Natural killer cell treated with Interleukin-12 subunit alpha and Interleukin-12 subunit beta and Interleukin-15 and Interleukin-18, amount 100 ng/mL, for 72 hours (primary cell): ENCODE results near the gene KLHL14. TPM values are rescaled to one million over a fixed set of nuclear protein-coding genes. Genes with fewer than 3 reads are reported as not detected.
"Not testable (repeated sequence)": the region's sequence is repeated elsewhere in the genome, so short reads cannot be mapped to it uniquely, and the experiment has no call there.

Experiments used
- ATAC-seq, 2 donors: fragments of 150-1000 bp; cut with Tn5 transposase in 1 of 2; sonication (Bioruptor Pico), chemical (Tn5 transposase) in 1 of 2; 2 replicates each; pipeline ENCODE4 v1.10.0; 2021
- DNase-seq: peaks from one replicate; pipeline ENCODE4 v3.0.0; 2022; ENCODE audit warnings: low spot score
- H3K27ac Mint-ChIP-seq, 2 donors: 1 replicate in 1 of 2; 2 replicates in 1 of 2; pipeline ENCODE4 v1.8.0; 2022; ENCODE audit warnings: mixed read lengths in 2 of 2, mild to moderate bottlenecking in 1 of 2, moderate library complexity in 1 of 2
- H3K27me3 Mint-ChIP-seq, 2 donors: 1 replicate in 1 of 2; 2 replicates in 1 of 2; pipeline ENCODE4 v1.8.0; 2022; ENCODE audit warnings: mixed read lengths in 2 of 2
- H3K36me3 Mint-ChIP-seq: one replicate; pipeline ENCODE4 v1.8.0; 2022; ENCODE audit warnings: mixed read lengths
- H3K4me1 Mint-ChIP-seq, 2 donors: 1 replicate in 1 of 2; 2 replicates in 1 of 2; pipeline ENCODE4 v1.8.0; 2022; ENCODE audit warnings: low read depth in 2 of 2, mixed read lengths in 2 of 2, mild to moderate bottlenecking in 1 of 2
- H3K4me3 Mint-ChIP-seq: one replicate; pipeline ENCODE4 v1.8.0; 2022; ENCODE audit warnings: mixed read lengths
- H3K9me3 Mint-ChIP-seq: 2 replicates; pipeline ENCODE4 v1.8.0; 2022; ENCODE audit warnings: mixed read lengths
- total RNA-seq, 2 donors: library from RNA; stranded (reverse); gene quantifications; one replicate each; pipeline ENCODE4 v1.2.3, GENCODE V29; 2022

The KLHL14 gene
- total RNA-seq: under 1 TPM in 1 of 2 donors, not detected in 1; 0.22 TPM

DNA sequence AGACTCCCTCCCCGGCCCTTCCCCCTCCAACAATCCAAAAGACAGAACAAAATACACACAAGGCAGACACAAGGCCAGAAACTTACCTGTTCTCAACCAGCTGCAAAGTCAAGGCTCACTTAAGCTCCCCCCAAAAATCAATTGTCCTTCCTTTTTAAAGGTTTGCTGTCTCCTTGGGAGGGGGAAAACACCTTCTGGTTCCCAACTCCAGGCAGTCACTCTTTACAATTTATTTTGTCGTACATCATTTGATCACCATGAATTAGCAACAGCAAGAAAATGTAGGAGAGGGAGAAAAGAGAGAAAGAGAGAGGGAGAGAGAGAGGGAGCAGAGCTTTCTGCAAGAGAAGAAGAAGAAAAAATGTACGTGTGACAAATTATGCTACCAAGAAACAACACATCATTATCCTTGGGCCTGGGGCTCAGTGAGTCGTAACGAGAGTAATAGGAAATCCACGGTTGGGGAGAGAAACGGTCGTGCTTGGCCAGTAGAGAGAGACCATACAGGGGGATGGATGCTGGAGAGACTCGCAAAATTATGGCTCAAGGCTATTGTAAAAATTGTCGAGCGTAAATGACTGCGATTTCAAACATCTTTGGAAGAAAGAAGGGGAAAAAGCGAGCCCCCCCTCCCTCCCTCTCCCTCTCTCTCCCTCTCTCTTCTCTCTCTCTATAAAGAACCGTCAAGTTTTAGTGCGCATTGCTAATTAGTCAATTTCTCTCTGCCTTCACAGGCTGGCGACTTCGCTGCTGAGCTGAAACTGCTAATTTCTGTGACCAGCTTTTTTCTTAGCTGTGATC lies at the start of gene KLHL14:
Gene KLHL14, minus strand, starts transcription at position 443 of the 801 bp plus-strand sequence. CDS start 2,432 bp downstream, outside the sequence.
- Mint-ChIP-seq H3K36me3 (peaks cover 11% of the 10 kb centered on the region), H3K27me3 (peaks cover 30 to 42% of the 10 kb centered on the region in 2 donors), H3K27ac (no peak within 1 kb of the TSS), H3K4me3 (no peak within 1 kb of the TSS), H3K9me3 (peaks cover 4% of the 10 kb centered on the region), H3K4me1 (no peaks in the 10 kb centered on the region)
- DNase-seq (no peak), ATAC-seq (no peak)

DNA sequence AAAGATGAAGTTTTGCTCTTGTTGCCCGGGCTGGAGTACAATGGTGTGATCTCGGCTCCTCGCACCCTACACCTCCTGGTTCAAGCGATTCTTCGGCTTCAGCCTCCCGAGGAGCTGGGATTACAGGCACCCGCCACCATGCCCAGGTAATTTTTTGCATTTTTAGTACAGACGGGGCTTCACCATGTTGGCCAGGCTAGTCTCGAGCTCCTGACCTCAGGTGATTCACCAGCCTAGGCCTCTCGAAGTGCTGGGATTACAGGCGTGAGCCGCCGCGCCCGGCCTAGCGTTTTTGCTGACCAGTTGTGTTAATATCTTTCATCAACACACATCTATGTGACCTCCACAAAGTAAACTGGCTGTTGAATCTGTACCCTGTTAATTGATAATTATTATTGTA lies 49.4 kb upstream of the KLHL14 start:
- Mint-ChIP-seq H3K4me1 (no peaks in the 10 kb centered on the region), H3K27ac (no peak overlapping the region), H3K27me3 (no peaks in the 10 kb centered on the region), H3K4me3 (no peak overlapping the region), H3K9me3 (no peaks in the 10 kb centered on the region), H3K36me3 (no peaks in the 10 kb centered on the region)
- no peak for DNase-seq
- ATAC-seq: no peak

GRCh38 chr18:32815881-32816280 lies 43.1 kb upstream of the KLHL14 start:
- H3K4me1 Mint-ChIP-seq: no peaks in the 10 kb centered on the region
- no peak overlapping the region for H3K4me3 Mint-ChIP-seq
- H3K27me3 Mint-ChIP-seq: no peaks in the 10 kb centered on the region
- H3K27ac Mint-ChIP-seq: no peak overlapping the region
- ATAC-seq (no peak), DNase-seq (no peak)
- H3K36me3 Mint-ChIP-seq: no peaks in the 10 kb centered on the region
- H3K9me3 Mint-ChIP-seq: peaks cover 4% of the 10 kb centered on the region

DNA sequence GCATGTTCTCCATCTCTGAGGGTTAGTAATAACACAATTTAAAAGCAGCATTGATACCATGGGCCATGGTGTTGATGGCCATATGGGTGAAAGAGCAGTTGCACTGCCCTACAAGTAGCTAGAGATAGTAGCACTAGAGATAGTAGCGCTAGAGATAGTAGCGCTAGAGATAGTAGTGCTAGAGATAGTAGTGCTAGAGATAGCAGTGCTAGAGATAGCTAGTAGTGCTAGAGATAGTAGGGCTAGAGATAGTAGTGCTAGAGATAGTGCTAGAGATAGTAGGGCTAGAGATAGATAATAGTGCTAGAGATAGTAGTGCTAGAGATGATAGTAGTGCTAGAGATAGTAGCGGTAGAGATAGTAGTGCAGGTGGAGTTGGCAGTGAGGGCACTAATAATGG lies 39.5 kb upstream of the KLHL14 start:
- DNase-seq: no peak
- Mint-ChIP-seq H3K27ac (no peak overlapping the region), H3K36me3 (no peaks in the 10 kb centered on the region), H3K27me3 (no peaks in the 10 kb centered on the region), H3K4me3 (no peak overlapping the region), H3K9me3 (peaks cover 9% of the 10 kb centered on the region), H3K4me1 (no peaks in the 10 kb centered on the region)
- ATAC-seq: no peak

DNA sequence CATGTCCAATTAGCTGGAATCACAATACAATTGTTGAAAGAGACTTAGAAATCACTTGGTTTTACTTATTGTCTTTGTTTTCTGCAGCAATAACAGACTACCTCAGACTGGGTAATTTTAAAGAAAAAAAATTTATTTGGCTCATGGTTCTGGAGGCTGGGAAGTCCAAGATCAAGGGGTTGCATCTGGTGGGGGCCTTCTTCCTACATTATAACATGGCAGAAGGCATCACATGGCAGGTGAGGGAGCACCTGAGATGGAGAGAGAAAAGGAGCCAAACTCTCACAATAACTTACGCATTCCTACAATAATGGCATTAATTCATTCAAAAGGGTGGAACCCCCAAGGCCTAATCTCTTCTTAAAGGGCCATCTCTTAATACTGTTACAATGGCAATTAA lies 37.5 kb upstream of the KLHL14 start:
- H3K9me3 Mint-ChIP-seq: peaks cover 9% of the 10 kb centered on the region
- no peak for ATAC-seq
- no peak for DNase-seq
- H3K4me1 Mint-ChIP-seq: no peaks in the 10 kb centered on the region
- no peak overlapping the region for H3K4me3 Mint-ChIP-seq
- no peaks in the 10 kb centered on the region for H3K27me3 Mint-ChIP-seq
- no peaks in the 10 kb centered on the region for H3K36me3 Mint-ChIP-seq
- no peak overlapping the region for H3K27ac Mint-ChIP-seq

DNA sequence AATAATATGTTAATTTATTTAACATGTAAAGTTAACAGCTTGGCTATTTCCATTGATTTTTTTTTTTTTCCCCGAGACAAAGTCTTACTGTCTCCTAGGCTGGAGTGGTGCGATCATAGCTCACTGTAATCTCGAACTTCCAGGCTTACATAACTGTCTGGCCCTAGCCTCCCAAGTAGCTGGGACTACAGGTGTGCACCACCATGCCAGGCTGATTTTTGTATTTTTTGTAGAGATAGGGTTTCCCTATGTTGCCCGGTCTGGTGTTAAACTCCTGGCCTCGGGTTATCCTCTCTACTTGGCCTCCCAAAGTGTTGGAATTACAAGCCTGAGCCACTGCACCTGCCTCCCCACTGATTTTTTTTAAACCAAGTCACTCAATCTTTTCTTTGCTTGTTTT lies 32.5 kb upstream of the KLHL14 start:
- DNase-seq: no peak
- Mint-ChIP-seq H3K27me3 (no peaks in the 10 kb centered on the region), H3K36me3 (no peaks in the 10 kb centered on the region), H3K4me3 (no peak overlapping the region), H3K4me1 (no peaks in the 10 kb centered on the region), H3K9me3 (peaks cover 9% of the 10 kb centered on the region), H3K27ac (no peak overlapping the region)
- no peak for ATAC-seq

GRCh38 chr18:32804134-32804888 lies 31.5 kb upstream of the KLHL14 start:
- Mint-ChIP-seq H3K9me3 (peaks cover 7% of the 10 kb centered on the region), H3K4me1 (no peaks in the 10 kb centered on the region), H3K27ac (no peak overlapping the region), H3K36me3 (no peaks in the 10 kb centered on the region), H3K27me3 (no peaks in the 10 kb centered on the region), H3K4me3 (no peak overlapping the region)
- ATAC-seq (no peak), DNase-seq (no peak)

DNA sequence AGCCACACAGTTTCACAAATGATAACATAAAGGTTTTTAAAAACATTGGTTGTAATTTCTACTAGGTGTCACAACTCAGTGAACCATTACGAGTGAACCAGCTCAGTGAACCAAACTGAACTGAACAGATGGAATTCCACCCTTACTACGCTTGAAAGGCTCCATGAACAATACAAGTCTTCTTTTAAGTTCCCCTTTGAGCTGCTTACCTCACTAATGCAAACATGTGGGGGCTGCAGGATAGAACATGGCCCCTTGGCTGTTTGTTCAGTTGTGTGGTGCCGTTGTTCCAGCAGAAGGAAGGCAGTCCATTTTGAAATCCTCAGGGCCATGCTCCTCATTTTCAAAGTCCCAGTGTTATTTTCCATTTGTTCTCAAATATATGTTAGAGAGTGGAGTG lies 30.7 kb upstream of the KLHL14 start:
- DNase-seq: no peak
- ATAC-seq: no peak
- Mint-ChIP-seq H3K4me3 (no peak overlapping the region), H3K36me3 (no peaks in the 10 kb centered on the region), H3K4me1 (no peaks in the 10 kb centered on the region), H3K27ac (no peak overlapping the region), H3K9me3 (peaks cover 4% of the 10 kb centered on the region), H3K27me3 (no peaks in the 10 kb centered on the region)

DNA sequence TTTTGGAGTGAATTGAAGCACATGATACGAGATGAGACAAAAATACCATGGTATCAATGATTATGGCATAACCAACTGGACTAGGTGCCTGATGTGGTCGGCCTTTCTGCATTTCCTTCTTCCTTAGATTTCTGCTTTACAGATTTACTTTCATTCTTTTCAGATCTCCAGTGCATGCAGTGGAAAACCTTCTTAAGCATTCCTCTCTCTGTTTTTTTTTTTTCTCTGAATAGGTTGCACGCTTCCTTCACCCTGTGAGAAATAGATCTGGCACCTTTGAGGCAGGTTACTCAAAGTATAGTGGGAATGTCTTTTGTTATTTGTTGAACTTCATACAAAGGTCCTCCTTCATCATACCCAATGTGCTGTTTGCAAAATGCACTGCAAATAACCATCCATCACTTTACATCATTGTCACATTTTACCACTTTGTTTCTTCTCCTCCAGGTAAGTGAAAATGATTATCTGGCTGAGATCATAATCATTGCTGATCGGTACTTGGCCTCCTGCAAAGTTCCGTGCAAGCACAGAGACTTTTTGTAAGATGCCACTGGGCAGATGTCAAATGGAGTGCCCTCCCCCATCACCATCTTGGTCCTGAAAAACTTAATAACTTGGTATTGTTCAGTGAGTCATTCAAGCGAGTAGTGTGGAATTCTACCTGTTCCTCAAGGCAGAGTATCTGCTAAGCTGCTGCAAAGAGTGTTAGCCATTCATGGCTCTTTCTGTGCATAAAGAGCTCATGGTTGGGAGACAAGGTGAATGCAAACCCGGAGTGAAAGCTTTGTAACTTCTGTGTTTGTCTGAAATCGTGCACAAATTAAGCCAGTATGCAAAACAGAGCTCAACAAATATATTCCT lies 30.0 kb upstream of the KLHL14 start:
- ATAC-seq (no peak), DNase-seq (no peak)
- H3K4me3 Mint-ChIP-seq: no peak overlapping the region
- H3K4me1 Mint-ChIP-seq: no peaks in the 10 kb centered on the region
- peaks cover 6% of the 10 kb centered on the region for H3K9me3 Mint-ChIP-seq
- no peaks in the 10 kb centered on the region for H3K36me3 Mint-ChIP-seq
- no peaks in the 10 kb centered on the region for H3K27me3 Mint-ChIP-seq
- no peak overlapping the region for H3K27ac Mint-ChIP-seq

GRCh38 chr18:32801228-32801627 lies 28.4 kb upstream of the KLHL14 start:
- Mint-ChIP-seq H3K27me3 (no peaks in the 10 kb centered on the region), H3K4me1 (no peaks in the 10 kb centered on the region), H3K27ac (no peak overlapping the region), H3K4me3 (no peak overlapping the region), H3K36me3 (peaks cover 3% of the 10 kb centered on the region), H3K9me3 (peaks cover 11% of the 10 kb centered on the region)
- no peak for DNase-seq
- no peak for ATAC-seq

DNA sequence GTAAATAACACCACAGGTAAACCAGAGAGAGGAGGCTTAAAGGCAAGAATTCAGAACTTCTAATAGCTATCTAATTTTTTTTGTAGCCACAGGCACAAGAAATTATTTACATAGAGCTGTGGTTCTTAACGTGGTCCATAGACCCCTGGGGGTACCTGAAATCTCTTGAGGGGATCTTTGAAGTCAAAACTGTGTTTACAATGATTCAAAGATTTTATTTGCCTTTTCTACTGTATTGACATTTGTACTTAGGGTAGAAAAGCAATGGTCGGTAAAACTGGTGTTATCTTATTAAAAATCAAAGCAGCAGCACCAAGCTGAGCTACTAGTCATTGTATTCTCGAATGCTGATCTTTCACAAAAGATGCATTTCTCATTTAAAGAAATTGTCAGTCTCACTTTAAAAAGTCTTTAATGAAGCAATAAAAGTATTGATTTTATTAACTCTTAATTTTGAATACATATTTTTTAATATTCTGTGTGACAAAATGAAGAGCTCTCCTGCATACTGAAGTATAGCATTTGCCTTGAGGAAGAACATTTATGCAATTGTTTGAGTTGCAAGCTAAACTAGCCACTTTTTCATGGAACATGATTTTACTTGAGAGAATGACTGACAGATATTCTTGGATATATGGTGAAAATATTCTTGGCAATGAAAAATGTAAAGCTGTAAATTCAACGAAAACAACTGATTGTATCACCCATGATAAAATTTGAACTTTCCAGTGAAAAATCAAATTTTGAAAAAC lies 25.6 kb upstream of the KLHL14 start:
- DNase-seq (no peak), ATAC-seq (no peak)
- Mint-ChIP-seq H3K4me1 (no peaks in the 10 kb centered on the region), H3K9me3 (peaks cover 20% of the 10 kb centered on the region), H3K36me3 (peaks cover 7% of the 10 kb centered on the region), H3K27ac (no peak overlapping the region), H3K4me3 (no peak overlapping the region), H3K27me3 (no peaks in the 10 kb centered on the region)

GRCh38 chr18:32794667-32795066 lies 21.8 kb upstream of the KLHL14 start:
- not testable (repeated sequence) for H3K4me1 Mint-ChIP-seq, DNase-seq, H3K36me3 Mint-ChIP-seq, H3K4me3 Mint-ChIP-seq, H3K27ac Mint-ChIP-seq, H3K27me3 Mint-ChIP-seq, ATAC-seq
- peaks cover 16% of the 10 kb centered on the region for H3K9me3 Mint-ChIP-seq

DNA sequence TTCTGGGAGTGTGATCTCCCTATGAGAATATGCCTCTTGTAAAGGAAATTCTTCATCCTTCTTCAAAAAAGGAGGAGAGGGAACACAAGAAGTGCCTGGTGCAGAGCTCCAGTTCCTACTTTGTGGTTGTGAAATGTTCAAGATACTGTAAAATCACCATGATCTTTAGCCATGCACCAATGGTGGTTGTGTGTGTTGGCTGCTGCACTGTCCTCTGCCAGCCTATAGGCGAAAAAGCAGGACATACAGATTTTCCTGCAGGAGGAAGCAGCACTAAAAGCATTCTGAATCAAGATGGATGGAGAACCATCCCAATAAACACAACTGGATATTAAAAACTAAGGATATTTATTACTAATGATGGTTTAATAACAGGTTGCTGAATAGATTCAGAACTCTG lies 6.2 kb upstream of the KLHL14 start:
- H3K9me3 Mint-ChIP-seq: peaks cover 4% of the 10 kb centered on the region
- peaks cover 3 to 10% of the 10 kb centered on the region in 2 donors for H3K27me3 Mint-ChIP-seq
- ATAC-seq (no peak), DNase-seq (no peak)
- H3K4me1 Mint-ChIP-seq: no peaks in the 10 kb centered on the region
- no peak overlapping the region for H3K4me3 Mint-ChIP-seq
- no peaks in the 10 kb centered on the region for H3K36me3 Mint-ChIP-seq
- H3K27ac Mint-ChIP-seq: no peak overlapping the region
